Activated T-helper 1 cell treated with anti-CD3 and anti-CD28 coated beads, Interleukin-12 subunit alpha, Interleukin-12 subunit beta, Interleukin-2, Interleukin-4 antibody, amounts not matched to agents 30 ng/mL and 10 ng/mL and 1 ng/mL, durations not matched to agents 14 hours and 24 hours and 36 hours (primary cell): ENCODE results near the gene GON4L. TPM values are rescaled to one million over a fixed set of nuclear protein-coding genes. Genes with fewer than 3 reads are reported as not detected.
"Not testable (repeated sequence)": the region's sequence is repeated elsewhere in the genome, so short reads cannot be mapped to it uniquely, and the experiment has no call there.

Experiments used
- DNase-seq: peaks from one replicate; pipeline ENCODE4 v3.0.0; 2021; ENCODE audit warnings: low spot score
- H3K27ac Mint-ChIP-seq: one replicate; pipeline ENCODE4 v1.8.0; 2021; ENCODE audit warnings: mild to moderate bottlenecking, mixed read lengths
- H3K27me3 Mint-ChIP-seq: one replicate; pipeline ENCODE4 v1.8.0; 2022; ENCODE audit warnings: mild to moderate bottlenecking, moderate library complexity, mixed read lengths; ENCODE audit not compliant: insufficient read depth
- H3K36me3 Mint-ChIP-seq: one replicate; pipeline ENCODE4 v1.8.0; 2021; ENCODE audit warnings: low read depth, mixed read lengths
- H3K4me1 Mint-ChIP-seq: one replicate; pipeline ENCODE4 v1.8.0; 2021; ENCODE audit warnings: low read depth, mixed read lengths
- H3K4me3 Mint-ChIP-seq: one replicate; pipeline ENCODE4 v1.8.0; 2021; ENCODE audit warnings: mild to moderate bottlenecking, moderate library complexity, mixed read lengths
- H3K9me3 Mint-ChIP-seq: one replicate; pipeline ENCODE4 v1.8.0; 2021; ENCODE audit warnings: mixed read lengths
- intact Hi-C: fragments of 100-400 bp; cut with micrococcal nuclease; formaldehyde crosslinking; loops from one replicate; pipeline ENCODE4 v1.15.1; 2024
- total RNA-seq: library from RNA; stranded (reverse); gene quantifications from 2 replicates; pipeline ENCODE4 v1.2.3, GENCODE V29; 2022

GON4L gene
- total RNA-seq, 1 donor from 2014 or later: 70.0 TPM

DNA sequence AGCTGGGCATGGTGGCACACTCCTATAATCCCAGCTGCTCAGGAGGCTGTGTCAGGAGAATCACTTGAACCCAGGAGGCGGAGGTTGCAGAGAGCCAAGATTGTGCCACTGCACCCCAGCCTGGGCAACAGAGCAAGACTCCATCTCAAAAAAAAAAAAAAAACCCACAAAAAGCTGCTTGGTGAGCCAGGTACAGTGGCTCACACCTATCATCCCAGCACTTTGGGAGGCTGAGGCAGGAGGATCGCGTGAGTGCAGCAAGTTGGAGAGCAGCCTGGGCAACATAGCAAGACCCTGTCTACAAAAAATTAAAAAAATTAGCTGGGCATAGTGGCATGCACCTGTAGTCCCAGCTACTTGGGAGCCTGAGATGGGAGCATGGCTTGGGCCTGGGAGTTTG, 142.0 kb downstream of the GON4L start:
- Mint-ChIP-seq H3K36me3 (peaks cover 23% of the 10 kb centered on the region), H3K4me1 (peaks cover 17% of the 10 kb centered on the region), H3K27ac (peak overlapping the region; percentile 48)
- intact Hi-C loops, H3K9me3 Mint-ChIP-seq, H3K27me3 Mint-ChIP-seq, H3K4me3 Mint-ChIP-seq, DNase-seq: not testable (repeated sequence)

DNA sequence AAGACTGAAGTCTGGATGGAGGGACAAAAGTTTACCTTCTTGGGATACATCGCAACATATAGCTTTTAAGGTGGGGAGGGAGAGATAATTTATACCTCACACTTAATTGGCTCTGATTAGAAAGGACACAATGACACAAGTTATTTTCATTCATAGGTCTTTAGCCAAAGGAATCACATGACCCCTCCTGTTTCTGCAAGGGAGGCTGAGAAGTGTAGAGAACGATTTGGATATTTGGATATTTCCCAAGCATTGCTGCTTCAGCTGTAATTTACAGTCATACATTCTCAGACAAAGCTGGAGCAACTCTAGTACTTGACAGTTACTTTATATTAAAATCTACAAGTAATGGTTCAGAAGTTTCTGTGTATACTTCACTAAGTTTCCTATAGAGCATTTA, 143.9 kb downstream of the GON4L start:
- peaks cover 17% of the 10 kb centered on the region for H3K4me1 Mint-ChIP-seq

GRCh38 chr1:155712636-155713035, 144.4 kb downstream of the GON4L start:
- H3K4me3 Mint-ChIP-seq, DNase-seq, H3K9me3 Mint-ChIP-seq, intact Hi-C loops, H3K27me3 Mint-ChIP-seq, H3K27ac Mint-ChIP-seq: not testable (repeated sequence)
- Mint-ChIP-seq H3K36me3 (peaks cover 24% of the 10 kb centered on the region), H3K4me1 (peaks cover 21% of the 10 kb centered on the region)

More for the DNA sequence above, 143.9 kb downstream of the GON4L start:
- intact Hi-C loops: no loop called here
- Mint-ChIP-seq H3K27me3 (no peaks in the 10 kb centered on the region), H3K4me3 (no peak overlapping the region), H3K36me3 (peaks cover 24% of the 10 kb centered on the region), H3K9me3 (no peaks in the 10 kb centered on the region), H3K27ac (no peak overlapping the region)
- DNase-seq: no peak

- not testable (repeated sequence) for H3K27me3 Mint-ChIP-seq
- peaks cover 21% of the 10 kb centered on the region for H3K36me3 Mint-ChIP-seq
These were observed 145.6 kb downstream of the GON4L start for GRCh38 chr1:155711457-155711856.

GRCh38 chr1:155709391-155709790, 147.6 kb downstream of the GON4L start:
- Mint-ChIP-seq H3K4me1 (peaks cover 10% of the 10 kb centered on the region), H3K4me3 (no peak overlapping the region), H3K27ac (no peak overlapping the region), H3K27me3 (no peaks in the 10 kb centered on the region), H3K36me3 (peaks cover 17% of the 10 kb centered on the region), H3K9me3 (no peaks in the 10 kb centered on the region)
- DNase-seq: no peak
- intact Hi-C loops: no loop called here

More at GRCh38 chr1:155711457-155711856, 145.6 kb downstream of the GON4L start:
- H3K4me1 Mint-ChIP-seq: peaks cover 14% of the 10 kb centered on the region
- DNase-seq, H3K4me3 Mint-ChIP-seq, H3K27ac Mint-ChIP-seq, intact Hi-C loops, H3K9me3 Mint-ChIP-seq: not testable (repeated sequence)

DNA sequence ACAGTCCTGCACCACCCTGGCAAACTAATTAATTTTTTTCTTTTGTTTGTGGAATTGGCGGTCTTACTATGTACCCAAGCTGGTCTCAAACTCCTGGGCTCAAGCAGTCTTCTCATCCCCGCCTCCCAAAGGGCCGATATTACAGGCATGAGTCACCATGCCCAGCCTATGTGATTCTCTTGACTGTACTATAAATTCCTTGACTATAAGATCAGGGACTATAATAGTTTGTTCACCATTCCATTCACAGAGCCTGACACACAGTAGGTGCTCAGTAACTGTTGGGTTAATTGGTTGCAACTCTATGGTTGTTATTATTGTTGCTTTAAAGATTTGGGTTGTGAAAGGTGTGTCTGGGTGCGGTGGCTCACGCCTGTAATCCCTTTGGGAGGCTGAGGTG, 150.9 kb downstream of the GON4L start:
- H3K9me3 Mint-ChIP-seq: no peaks in the 10 kb centered on the region
- H3K27ac Mint-ChIP-seq: no peak overlapping the region
- peaks cover 7% of the 10 kb centered on the region for H3K36me3 Mint-ChIP-seq
- intact Hi-C loops: no loop called here
- H3K4me3 Mint-ChIP-seq: no peak overlapping the region
- peaks cover 17% of the 10 kb centered on the region for H3K4me1 Mint-ChIP-seq
- no peaks in the 10 kb centered on the region for H3K27me3 Mint-ChIP-seq
- no peak for DNase-seq

DNA sequence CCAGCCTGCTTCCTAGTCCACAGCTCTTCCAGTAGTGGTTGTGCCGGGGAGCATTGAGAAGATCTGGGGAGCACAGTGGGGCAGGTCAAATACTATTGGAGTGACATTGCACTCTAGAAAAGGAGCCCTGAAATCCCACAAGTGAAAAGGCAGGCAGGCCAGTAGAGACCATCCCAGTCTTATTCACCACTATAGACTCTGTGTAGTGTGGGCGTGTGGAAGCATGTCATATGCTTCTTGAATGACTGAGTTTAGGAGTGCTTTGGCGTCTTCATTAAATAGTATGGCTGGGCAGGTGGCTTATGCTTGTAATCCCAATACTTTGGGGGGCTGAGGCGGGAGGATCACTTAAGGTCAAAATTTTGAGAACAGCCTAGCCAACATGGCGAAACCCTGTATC, 152.6 kb downstream of the GON4L start:
- H3K27me3 Mint-ChIP-seq, H3K27ac Mint-ChIP-seq, intact Hi-C loops, DNase-seq, H3K9me3 Mint-ChIP-seq, H3K36me3 Mint-ChIP-seq, H3K4me3 Mint-ChIP-seq: not testable (repeated sequence)
- peaks cover 17% of the 10 kb centered on the region for H3K4me1 Mint-ChIP-seq

DNA sequence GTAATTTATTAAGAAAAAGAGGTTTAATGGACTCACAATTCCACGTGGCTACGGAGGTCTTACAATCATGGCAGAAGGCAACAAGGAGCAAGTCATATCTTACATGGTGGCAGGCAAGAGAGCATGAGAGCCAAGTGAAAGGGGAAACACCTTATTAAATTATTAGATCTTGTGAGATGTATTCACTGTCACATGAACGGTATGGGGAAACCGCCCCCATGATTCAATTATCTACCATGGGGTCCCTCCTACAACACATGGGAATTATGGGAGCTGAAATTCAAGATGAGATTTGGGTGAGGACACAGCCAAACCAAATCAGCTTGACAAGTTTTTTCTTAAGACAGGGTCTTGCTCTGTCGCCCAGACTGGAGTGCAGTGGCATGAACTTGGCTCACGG, 153.8 kb downstream of the GON4L start:
- intact Hi-C loops: no loop called here
- no peaks in the 10 kb centered on the region for H3K9me3 Mint-ChIP-seq
- H3K36me3 Mint-ChIP-seq: peaks cover 5% of the 10 kb centered on the region
- H3K4me3 Mint-ChIP-seq: no peak overlapping the region
- DNase-seq: no peak
- peaks cover 22% of the 10 kb centered on the region for H3K4me1 Mint-ChIP-seq
- H3K27ac Mint-ChIP-seq: no peak overlapping the region
- H3K27me3 Mint-ChIP-seq: no peaks in the 10 kb centered on the region

DNA sequence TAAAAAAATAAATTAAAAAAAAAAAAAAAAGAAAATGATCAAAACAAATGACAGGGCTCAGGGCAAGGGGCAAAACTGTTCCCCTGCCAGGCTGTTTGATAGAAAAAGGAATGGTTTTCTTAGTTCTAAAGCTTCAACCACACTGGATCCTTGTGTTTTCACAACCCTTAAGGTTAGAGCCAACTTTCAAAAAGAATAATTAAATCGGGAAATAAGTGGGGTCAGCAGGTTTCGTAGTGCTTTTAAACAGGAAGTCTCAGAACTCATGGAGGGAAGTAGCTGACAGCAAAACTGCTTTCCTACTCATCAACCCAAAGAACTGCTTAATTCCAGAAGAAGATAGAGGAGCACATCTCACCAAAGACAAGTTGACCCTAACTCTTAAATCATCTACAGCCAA, 155.3 kb downstream of the GON4L start:
- Mint-ChIP-seq H3K4me1 (peaks cover 18% of the 10 kb centered on the region), H3K36me3 (peaks cover 10% of the 10 kb centered on the region)
- H3K4me3 Mint-ChIP-seq, H3K27ac Mint-ChIP-seq, H3K27me3 Mint-ChIP-seq, H3K9me3 Mint-ChIP-seq, DNase-seq, intact Hi-C loops: not testable (repeated sequence)

Other genes starting within 250 kb of the GON4L start
- 102 and 109 TPM in 2 replicates for gene MSTO1, start 247.0 kb downstream of the GON4L start, total RNA-seq
- gene YY1AP1, start 168.4 kb downstream of the GON4L start, total RNA-seq: 62.2 and 64.4 TPM in 2 replicates
- 183 and 196 TPM in 2 replicates for gene DAP3, start 168.1 kb downstream of the GON4L start, total RNA-seq
- 25.7 and 26.8 TPM in 2 replicates for gene SYT11, start 2.4 kb upstream of the GON4L start, total RNA-seq
- gene RIT1, start 54.1 kb upstream of the GON4L start, total RNA-seq: 20.2 and 22.3 TPM in 2 replicates
- 80.1 and 81.8 TPM in 2 replicates for gene KHDC4, start 77.2 kb upstream of the GON4L start, total RNA-seq
- gene RXFP4, start 84.4 kb upstream of the GON4L start, total RNA-seq: 0.16 TPM in 1 of 2 replicates, not detected in the other
- gene ARHGEF2, start 121.3 kb upstream of the GON4L start, total RNA-seq: 221 and 222 TPM in 2 replicates
- gene SSR2, start 163.7 kb upstream of the GON4L start, total RNA-seq: 195 TPM in 2 replicates
- gene UBQLN4, start 196.6 kb upstream of the GON4L start, total RNA-seq: 59.5 and 64.5 TPM in 2 replicates
- 66.8 and 67.1 TPM in 2 replicates for gene LAMTOR2, start 197.6 kb upstream of the GON4L start, total RNA-seq
- gene RAB25, start 203.9 kb upstream of the GON4L start, total RNA-seq: 0.18 TPM in 1 of 2 replicates, not detected in the other
- 0.27 and 0.41 TPM in 2 replicates for gene MEX3A, start 225.3 kb upstream of the GON4L start, total RNA-seq